HG02571 (cell line): ENCODE data around the gene HDC.

ENCODE experiments used
- ATAC-seq: cut with Tn5 transposase; IDR thresholded peaks from one replicate; pipeline ENCODE4 v1.9.1; 2021; ENCODE audit warnings: mild to moderate bottlenecking, moderate library complexity; ENCODE audit not compliant: unreplicated experiment

The HDC gene, protein sequence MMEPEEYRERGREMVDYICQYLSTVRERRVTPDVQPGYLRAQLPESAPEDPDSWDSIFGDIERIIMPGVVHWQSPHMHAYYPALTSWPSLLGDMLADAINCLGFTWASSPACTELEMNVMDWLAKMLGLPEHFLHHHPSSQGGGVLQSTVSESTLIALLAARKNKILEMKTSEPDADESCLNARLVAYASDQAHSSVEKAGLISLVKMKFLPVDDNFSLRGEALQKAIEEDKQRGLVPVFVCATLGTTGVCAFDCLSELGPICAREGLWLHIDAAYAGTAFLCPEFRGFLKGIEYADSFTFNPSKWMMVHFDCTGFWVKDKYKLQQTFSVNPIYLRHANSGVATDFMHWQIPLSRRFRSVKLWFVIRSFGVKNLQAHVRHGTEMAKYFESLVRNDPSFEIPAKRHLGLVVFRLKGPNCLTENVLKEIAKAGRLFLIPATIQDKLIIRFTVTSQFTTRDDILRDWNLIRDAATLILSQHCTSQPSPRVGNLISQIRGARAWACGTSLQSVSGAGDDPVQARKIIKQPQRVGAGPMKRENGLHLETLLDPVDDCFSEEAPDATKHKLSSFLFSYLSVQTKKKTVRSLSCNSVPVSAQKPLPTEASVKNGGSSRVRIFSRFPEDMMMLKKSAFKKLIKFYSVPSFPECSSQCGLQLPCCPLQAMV

DNA sequence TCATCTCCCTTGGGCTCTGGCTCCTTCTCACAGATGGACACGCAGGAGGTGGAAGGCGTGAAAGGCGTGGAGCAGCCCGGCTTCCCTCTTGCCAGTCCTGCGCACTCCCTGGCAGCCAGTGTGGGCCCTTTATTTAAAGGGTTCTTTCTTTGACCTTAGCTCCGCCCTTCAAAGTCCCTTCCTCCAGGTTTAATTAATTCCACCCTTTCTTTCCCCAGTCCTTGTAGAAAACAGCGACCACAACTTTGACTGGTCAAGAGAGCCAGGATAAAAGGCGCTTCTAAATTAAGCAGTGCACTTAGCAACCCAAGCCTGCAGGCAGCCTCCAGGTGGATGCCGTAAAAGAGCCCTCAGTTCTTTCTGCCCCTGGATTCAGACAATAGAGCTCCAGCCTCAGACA, at the start of gene HDC:
HDC (minus strand) TSS at position 107 of the 400 bp plus-strand sequence; CDS start at position 4, 103 bp downstream.
- ATAC-seq = no peak

DNA sequence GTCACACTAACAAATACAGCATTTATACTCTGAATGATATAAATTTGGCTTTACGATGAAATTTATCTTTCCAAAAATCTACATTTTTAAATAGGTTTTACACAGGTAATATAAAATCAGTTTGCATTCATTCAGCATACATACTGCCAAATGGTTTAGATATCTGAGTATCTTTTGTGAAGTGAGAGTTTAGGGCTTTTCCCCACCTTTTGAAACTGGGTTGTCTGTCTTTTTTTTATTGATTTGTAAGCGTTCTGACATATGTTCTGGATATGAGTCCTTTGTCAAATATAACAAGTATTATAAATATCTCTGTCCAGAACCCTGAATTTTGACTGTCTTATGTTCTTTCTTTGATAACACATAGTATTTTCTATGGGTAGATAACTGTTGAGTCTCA, 47.1 kb upstream of the HDC start:
- ATAC-seq = no peak

DNA sequence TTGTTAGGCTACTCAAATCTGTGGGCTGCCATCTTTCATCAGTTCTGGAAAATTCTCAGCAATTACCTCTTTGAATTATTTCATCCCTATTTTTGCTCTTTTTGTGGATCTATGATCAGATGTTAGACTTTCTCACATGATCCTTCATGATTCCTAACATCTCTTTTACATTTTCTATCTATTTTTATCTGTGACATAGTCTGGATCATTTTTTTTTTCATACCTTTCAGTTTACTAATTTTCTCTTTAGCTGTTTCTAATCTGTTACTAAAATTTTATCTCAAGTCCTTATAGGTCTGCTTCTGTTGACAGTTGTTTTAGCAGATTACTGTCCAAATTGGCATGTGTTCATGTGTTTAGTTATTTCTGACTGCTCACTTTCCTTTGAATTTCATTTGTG, 42.3 kb upstream of the HDC start:
- ATAC-seq = no peak

DNA sequence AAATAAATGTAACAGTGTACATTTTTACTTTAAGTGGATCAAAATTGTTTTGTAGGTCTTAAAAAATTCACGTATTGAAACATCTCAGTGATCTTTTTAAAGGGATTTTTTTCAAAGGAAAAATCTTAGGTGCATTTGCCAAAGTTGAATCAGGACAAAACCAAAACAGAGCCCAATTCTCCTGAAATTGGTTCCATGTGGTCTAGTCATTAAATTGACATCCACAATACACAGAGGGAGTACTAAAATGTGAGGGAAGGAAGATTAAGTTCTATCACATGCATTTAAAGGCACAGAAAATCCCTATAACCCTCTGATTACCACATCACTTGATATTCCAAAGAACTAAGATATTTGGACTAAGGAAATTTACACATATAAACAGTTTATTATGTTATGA, 39.3 kb upstream of the HDC start:
- no peak for ATAC-seq

DNA sequence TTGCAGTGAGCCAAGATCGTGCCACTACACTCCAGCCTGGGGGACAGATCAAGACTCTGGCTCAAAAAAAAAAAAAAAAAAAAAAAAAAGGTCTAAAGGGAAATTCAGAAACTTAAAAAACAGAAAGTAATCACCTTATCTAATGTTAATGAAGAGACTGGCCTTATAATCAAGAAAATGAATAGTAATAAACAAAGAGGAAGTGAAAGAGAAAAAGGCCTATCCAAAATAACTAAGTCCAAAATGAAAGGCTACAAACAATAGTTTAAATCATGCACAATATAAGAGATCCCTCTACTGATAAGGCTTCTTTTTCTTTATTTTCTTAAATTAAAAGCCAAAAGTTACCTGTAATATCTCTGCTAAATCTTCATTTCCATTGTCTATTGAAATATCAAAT, 37.1 kb upstream of the HDC start:
- no peak for ATAC-seq

DNA sequence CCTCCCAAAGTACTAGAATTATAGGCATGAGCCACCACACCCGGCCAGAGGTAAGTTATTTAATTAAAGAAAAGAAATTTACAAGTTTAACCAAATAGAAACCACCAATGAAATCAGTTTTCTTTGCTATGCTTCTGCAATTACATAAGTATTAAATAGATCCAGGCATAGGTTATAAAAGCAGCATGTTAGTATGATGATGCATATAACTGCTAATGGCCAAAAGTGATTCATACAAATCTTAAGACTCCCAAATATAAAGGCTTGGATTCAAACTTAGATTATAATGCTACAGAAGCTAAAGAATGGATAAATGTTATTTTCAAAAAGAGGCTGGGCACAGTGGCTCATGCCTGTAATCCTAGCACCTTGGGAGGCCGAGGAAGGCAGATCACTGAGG, 32.8 kb upstream of the HDC start:
- ATAC-seq = no peak

DNA sequence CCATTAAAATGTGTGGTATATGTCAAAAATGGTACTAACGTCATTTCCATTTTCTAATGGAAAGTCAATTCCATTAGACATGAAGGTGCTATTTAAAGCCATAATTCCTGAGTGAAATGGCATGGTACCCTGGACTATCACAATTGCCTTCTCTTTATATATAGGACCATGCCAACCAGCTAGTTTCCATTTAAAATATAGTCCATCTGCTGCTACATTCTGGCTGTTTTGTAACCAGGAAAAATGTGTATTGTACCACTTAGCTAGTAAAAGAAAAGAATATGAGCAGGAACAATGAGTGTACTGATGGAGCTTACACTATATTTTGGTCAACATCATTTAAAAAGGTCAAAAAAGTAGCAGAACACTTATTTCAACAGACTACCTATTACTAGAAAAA, 30.4 kb upstream of the HDC start:
- no peak for ATAC-seq

DNA sequence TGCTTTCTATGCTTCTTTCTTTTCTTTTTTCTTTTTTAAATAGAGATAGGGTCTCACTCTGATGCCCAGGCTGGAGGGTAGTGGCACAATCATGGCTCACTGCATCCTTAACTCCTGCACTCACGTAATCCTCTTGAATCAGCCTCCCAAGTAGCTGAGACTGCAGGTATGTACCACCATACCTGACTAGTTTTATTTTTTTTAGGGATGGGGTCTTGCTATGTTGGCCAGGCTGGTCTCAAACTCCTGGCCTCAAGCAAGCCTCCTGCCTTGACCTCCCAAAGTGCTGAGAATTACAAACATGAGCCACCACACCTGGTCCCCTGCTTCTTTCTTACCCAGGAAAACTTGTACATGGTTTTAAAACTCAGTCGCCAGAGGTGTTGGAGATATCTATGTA, 24.2 kb upstream of the HDC start:
- ATAC-seq = no peak

DNA sequence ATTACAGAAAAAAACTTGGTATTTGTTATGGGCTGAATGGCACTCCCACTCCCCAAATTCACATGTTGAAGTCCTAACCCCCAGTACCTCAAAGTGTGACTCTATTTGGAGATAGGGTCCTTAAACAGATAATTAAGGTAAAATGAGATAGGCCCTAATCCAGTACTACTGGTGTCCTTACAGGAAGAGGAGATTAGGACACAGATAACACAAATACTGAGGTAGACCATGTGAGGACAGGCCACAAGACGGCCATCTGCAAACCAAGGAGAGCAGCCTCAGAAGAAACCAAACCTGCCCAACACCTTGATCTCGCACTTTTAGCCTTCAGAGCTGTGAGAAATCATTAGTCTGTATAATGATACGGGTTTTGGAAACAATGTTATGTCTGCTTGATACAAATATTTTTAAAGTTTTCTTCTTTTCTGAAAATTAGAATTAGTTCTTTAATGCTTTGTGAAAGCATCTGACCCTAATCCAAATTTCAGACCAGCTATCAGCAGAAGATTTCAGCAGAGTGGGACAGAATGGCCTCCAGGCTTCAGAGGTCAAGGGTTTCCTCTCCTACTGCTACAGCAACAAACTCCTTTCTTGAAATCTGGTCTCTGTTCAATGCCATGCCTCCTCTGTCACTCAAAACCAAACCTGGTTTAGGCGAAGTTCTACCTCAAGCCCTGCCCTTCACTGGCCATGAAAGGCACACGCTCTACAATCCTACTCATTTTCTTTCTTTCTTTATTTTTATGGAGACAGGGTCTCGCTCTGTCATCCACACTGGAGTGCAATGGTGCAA, 22.0 kb upstream of the HDC start:
- ATAC-seq = no peak

DNA sequence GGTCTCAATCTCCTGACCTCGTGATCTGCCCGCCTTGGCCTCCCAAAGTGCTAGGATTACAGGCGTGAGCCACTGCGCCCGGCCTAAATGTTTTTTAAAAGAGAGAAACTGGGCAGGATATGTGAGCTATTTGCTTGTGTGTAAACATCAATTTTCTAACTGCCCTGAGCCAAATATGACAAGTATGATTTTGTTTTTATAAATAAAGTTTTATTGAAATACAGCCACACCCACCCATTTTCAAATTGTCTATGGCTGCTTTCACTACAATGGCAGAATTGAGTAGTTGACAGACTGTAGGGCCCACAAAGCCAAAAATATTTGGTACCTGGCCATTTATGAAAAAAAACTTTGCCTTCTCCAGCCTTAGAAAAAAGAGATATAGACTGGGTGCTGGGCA, 15.9 kb upstream of the HDC start:
- ATAC-seq = no peak

DNA sequence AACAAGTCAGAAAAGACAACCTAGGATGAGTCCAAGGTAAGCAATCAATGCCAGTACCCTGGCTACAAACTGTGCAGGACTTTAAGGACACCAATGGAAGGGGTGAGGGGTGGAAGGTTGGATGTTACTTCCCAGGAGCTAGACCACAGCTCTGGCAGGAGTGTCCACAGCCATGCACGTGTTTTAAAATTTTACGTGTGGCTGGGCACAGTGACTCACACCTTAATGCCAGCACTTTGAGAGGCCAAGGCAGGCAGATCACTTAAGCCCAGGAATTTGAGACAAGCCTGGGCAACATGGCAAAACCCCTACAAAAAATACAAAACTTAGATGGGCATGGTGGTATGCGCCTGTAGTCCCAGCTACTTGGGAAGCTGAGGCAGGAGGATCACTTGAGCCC, 14.7 kb upstream of the HDC start:
- no peak for ATAC-seq

DNA sequence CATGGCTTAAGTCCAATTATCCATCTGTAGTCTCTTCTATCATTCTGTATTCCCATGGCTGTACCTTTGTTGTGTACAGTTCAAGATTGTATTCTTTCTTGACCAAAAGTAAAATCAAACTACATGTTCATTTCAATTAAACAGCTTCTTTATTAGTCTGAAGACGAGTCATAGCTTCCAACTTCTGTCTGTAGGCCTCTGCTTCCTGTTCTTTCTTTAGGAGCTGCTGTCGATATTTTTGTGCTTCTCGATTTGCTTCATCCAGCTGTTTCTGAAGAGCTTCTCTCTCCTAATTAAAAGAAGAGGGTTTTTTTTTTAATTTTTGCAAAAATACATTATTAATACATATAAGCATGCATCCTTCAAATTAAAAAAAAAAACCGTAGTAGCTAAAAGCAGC, 13.0 kb upstream of the HDC start:
- no peak for ATAC-seq

DNA sequence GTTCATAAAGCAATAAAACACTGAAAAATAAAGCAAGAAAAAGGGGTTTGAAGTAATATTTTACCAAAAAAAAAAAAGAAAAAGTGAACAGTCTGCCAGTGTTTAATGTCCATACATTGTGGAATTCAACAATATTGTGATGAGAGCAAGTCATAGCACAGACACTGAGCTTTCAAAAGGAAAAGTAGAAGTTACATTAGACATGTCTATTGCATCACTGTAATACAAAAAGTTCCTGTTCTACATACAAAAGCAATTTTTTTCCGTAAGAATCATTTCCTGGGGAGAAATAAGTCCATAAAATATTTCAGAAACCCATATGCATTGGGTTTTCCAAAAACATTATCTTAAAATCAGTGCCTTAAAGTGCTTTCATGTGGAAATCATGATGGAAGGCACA, 11.8 kb upstream of the HDC start:
- ATAC-seq = no peak

DNA sequence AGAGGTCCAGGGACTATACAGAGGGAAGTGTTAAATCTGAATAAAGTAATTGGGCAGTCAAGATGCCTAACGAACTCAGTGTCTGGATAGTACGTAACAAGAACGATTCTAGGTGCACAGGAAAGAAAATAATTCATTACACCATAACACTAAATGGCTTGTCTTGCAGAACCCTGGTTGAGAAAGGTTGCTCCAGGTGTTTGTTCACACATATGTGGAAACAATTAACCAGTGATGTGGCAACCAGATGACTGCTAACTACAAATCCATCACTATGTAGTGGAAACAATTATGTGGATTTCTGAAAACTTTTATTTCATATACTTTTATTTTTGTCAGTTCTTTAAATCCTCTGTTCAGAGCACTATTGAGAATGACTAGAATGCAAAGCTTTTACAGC, 10.4 kb upstream of the HDC start:
- ATAC-seq = no peak

DNA sequence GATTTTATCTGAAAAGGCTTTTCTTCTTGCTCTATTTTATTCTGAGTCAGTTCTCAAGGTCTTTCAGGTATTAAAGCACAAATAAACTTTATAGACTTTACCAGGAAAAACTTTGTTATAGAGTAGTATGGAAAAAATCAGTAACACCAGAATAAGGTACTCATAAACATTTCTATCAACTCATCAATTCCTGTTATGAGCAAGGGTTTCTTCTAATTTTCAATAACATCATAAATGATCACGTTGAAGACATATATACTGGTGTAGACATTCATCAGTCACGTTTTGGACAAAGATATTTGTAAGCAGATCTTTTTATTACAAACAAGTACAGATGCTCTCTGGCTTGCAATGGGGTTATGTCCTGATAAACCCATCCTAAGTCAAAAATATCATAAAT, 9.6 kb upstream of the HDC start:
- no peak for ATAC-seq

DNA sequence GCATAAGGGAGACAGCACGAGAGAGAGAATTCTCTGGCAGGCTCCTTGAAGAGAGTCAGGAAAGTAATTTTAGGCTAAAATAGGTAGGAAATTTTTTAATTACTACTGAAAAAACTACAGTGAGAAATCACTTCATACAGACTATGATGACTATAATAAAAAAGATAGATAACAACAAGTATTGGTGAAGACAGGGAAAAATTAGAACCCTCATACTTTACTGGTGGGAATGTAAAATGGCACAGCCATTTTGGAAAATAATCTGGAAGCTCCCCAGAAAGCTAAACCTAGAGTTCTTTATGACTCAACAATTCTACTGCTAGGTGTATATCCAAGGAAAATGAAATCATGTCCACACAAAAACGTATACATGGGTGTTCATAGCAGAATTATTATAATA, 2.1 kb upstream of the HDC start:
- no peak for ATAC-seq

DNA sequence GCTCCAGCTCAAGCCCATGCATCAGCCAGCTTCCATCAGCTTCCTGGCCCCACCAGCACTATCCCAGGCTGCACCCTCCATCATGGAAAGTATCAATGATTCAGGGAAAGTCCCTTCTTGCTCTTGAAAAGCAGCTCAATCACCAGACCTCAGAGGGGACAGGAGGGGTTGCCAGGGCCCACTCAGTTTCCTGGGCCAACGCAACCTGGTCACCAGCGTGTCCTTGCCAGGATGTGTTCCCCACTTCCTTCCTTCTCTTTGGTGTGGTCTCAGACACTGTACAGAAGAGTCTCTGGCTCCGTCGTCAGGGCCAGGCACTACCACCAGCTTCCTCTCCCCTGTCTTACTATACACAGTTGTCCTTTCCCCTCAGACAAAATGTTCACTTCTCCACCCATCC, 3.0 kb downstream of the HDC start:
- no peak for ATAC-seq

DNA sequence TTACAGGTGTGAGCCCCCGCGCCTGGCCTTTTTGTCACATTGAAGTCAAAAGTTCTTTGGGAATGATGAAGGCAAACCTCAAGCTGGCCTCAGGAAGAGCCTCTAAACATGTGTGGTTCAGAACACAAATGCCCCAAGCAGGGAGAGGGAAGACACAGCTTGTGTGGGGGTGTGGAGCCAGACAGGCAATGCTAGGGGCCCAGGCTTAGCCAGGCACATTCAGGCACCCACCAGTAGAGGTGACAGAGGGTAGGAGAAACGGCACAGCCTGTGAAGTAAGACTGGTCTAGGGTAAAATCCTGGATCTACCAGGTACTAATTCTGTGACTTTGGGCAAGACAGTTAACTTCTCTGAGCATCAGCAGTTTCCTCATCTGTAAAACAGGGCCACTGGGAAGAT, 3.5 kb downstream of the HDC start:
- ATAC-seq = no peak

DNA sequence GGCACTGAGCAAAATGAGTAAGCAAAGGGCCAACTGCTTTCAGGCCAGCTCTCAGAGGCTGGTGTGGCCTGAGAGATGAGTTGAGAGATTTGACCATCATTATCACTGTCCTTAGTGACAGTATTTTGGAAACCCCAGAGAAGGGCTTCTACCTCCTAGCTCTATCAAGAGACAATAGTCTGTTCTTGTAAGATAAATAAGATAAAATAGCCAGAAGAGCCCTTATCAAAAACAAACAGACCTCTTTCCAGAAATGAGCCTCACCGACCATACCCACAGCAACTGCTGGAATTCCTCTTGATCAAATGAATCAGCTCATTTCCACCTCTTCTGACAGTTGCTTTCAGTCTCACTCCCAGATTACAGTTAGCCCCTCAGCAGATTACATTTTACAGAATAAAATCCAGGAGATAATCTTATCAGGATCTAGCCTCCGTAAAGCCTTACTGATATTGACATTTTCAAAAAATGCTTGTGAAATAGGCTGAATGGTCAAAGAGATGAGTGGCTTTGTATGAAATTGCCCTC, 4.5 kb downstream of the HDC start:
- ATAC-seq = peak; percentile 45

DNA sequence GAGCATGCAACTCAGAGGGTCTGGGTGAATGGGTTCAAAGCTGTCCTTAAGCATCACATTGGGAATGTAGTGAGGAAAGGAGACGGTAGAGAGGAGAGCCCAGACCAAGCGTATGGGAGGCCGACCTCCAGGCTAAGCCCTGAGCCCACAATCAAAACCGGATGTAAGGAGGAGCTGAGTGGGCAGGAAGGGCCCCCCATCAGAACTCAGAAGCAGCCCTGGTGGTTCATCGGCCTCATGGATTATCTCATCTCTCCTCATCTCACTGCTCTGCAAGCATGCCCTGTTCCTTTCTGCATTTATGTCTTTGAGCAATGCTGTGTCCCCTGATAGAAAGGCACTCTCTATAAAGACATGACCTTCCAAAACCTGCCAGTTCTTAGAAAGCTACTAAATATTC, 6.2 kb downstream of the HDC start:
- ATAC-seq = no peak

DNA sequence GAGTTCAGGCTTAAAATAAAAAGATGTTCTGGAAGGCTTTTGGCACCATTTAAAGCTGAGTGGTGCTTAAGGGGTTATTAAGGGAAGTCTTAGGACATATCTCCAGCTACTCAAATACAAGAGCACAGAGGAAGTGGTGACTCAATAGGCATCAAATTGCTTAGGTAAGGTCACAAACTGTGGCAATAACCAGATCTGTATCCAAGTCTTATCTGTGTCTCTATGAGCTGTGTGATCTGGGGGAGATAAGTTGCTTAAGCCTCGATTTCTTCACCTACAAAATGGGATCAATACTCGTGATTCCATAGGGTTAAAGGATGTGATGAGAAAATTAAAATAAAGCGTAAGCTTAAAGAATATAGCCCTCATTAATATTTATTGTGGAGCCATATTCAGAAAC, 7.6 kb downstream of the HDC start:
- ATAC-seq = no peak

DNA sequence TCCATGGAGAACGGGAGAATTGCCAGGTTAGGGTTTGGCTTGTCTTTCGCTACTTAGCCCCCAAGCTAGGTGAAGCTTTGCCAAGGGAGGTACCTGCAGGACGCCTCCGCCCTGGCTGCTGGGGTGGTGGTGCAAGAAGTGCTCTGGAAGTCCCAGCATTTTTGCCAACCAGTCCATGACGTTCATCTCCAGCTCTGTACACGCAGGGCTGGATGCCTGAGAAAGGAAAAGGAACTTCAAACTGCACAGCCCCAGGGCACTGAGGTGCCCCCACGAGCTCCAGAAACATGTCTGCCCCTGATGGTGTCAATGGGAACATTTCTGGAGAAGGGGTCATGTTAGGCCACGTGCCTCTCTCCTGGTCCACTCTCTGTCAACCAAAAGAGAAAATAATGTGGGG, 8.2 kb downstream of the HDC start:
- no peak for ATAC-seq
